ENCODE measurements around the gene TTLL1. TPM values are rescaled to one million over a fixed set of nuclear protein-coding genes. Genes with fewer than 3 reads are reported as not detected.

Gene TTLL1
- total RNA-seq, 1 donor from 2014 or later = 7.3 TPM

Other genes starting within 250 kb of the TTLL1 start
- 22.3 TPM for gene ARFGAP3, start 232.1 kb downstream of the TTLL1 start, total RNA-seq
- gene PACSIN2, start 74.2 kb downstream of the TTLL1 start, total RNA-seq = 64.9 TPM
- 0.43 TPM for gene BIK, start 21.4 kb upstream of the TTLL1 start, total RNA-seq
- 15.5 TPM for gene MCAT, start 54.0 kb upstream of the TTLL1 start, total RNA-seq
- gene TSPO, start 62.2 kb upstream of the TTLL1 start, total RNA-seq = 136 TPM
- 13.2 TPM for gene TTLL12, start 97.7 kb upstream of the TTLL1 start, total RNA-seq

Measured in Right ventricle myocardium inferior (tissue), 1 donor.